ENCODE measurements around the gene MYL4.

GRCh38 chr17:47230864-47231263 lies 21.7 kb downstream of the MYL4 start:
- no peak for TF ChIP-seq TAF1 (IDR thresholded peaks at IDR 0.05; ENCODE audit: borderline replicate concordance, low read depth, low read length)
- no peak for TF ChIP-seq POLR2AphosphoS5 (IDR thresholded peaks at IDR 0.05; ENCODE audit: low read depth, low read length)

Measured in GM12892 (cell line).